Mesothelial cell of epicardium (in vitro differentiated cells): ENCODE measurements around the gene FAM3B. TPM values are rescaled to one million over a fixed set of nuclear protein-coding genes. Genes with fewer than 3 reads are reported as not detected.

ENCODE experiments used
- DNase-seq, 2 experiments: peaks; one replicate each; pipeline ENCODE4 v3.0.0; 2021; ENCODE audit warnings: low spot score in 2 of 2; ENCODE audit not compliant: unreplicated experiment in 2 of 2
- H3K27ac Mint-ChIP-seq: 2 replicates; pipeline ENCODE4 v1.8.0; 2021; ENCODE audit warnings: mixed read lengths
- H3K27me3 Mint-ChIP-seq: 2 replicates; pipeline ENCODE4 v1.8.0; 2021; ENCODE audit warnings: low read depth, mixed read lengths
- H3K36me3 Mint-ChIP-seq: 2 replicates; pipeline ENCODE4 v1.8.0; 2021; ENCODE audit warnings: mixed read lengths
- H3K4me1 Mint-ChIP-seq: 2 replicates; pipeline ENCODE4 v1.8.0; 2021; ENCODE audit warnings: mixed read lengths
- H3K4me3 Mint-ChIP-seq: 2 replicates; pipeline ENCODE4 v1.8.0; 2021; ENCODE audit warnings: mild to moderate bottlenecking, moderate library complexity, mixed read lengths
- H3K9me3 Mint-ChIP-seq: 2 replicates; pipeline ENCODE4 v1.8.0; 2021; ENCODE audit warnings: mixed read lengths
- CTCF ChIP-seq: fragments of 200-600 bp; sonication (generic); IDR thresholded peaks from one replicate; pipeline ENCODE4 v1.5.0; 2021; ENCODE audit warnings: antibody characterized with exemption; ENCODE audit not compliant: unreplicated experiment
- total RNA-seq: library from RNA; stranded (reverse); gene quantifications from 3 replicates; pipeline ENCODE4 v1.2.1, GENCODE V29; 2021

FAM3B gene
- total RNA-seq, 1 donor from 2014 or later, result 1.4 TPM

- Mint-ChIP-seq H3K9me3 (no peaks in the 10 kb centered on the region), H3K27ac (no peak overlapping the region), H3K4me3 (no peak overlapping the region), H3K36me3 (no peaks in the 10 kb centered on the region), H3K27me3 (peaks cover 18% of the 10 kb centered on the region), H3K4me1 (peaks cover 10% of the 10 kb centered on the region)
- no peak for DNase-seq
- TF ChIP-seq CTCF, result no peak
Measured at GRCh38 chr21:41367301-41367944, 50.8 kb downstream of the FAM3B start.

- TF ChIP-seq CTCF, result no peak
- Mint-ChIP-seq H3K27me3 (peaks cover 15% of the 10 kb centered on the region), H3K4me3 (no peak overlapping the region), H3K4me1 (peaks cover 10% of the 10 kb centered on the region), H3K27ac (no peak overlapping the region), H3K36me3 (no peaks in the 10 kb centered on the region), H3K9me3 (no peaks in the 10 kb centered on the region)
- no peak for DNase-seq
Measured at GRCh38 chr21:41367945-41368734, 51.5 kb downstream of the FAM3B start.

GRCh38 chr21:41368735-41369104 lies 52.1 kb downstream of the FAM3B start:
- peaks cover 10% of the 10 kb centered on the region for H3K4me1 Mint-ChIP-seq
- H3K27ac Mint-ChIP-seq, result no peak overlapping the region
- H3K4me3 Mint-ChIP-seq, result peak overlapping the region; percentile 74
- H3K36me3 Mint-ChIP-seq, result no peaks in the 10 kb centered on the region
- no peak for DNase-seq
- H3K9me3 Mint-ChIP-seq, result no peaks in the 10 kb centered on the region
- peaks cover 14% of the 10 kb centered on the region for H3K27me3 Mint-ChIP-seq
- no peak for TF ChIP-seq CTCF

GRCh38 chr21:41369105-41369919 lies 52.7 kb downstream of the FAM3B start:
- Mint-ChIP-seq H3K27ac (no peak overlapping the region), H3K4me1 (peaks cover 10% of the 10 kb centered on the region), H3K4me3 (peak overlapping the region; percentile 74), H3K36me3 (no peaks in the 10 kb centered on the region), H3K9me3 (no peaks in the 10 kb centered on the region), H3K27me3 (peaks cover 14% of the 10 kb centered on the region)
- peak; percentile 43 to 66 for DNase-seq
- TF ChIP-seq CTCF, result no peak

DNA sequence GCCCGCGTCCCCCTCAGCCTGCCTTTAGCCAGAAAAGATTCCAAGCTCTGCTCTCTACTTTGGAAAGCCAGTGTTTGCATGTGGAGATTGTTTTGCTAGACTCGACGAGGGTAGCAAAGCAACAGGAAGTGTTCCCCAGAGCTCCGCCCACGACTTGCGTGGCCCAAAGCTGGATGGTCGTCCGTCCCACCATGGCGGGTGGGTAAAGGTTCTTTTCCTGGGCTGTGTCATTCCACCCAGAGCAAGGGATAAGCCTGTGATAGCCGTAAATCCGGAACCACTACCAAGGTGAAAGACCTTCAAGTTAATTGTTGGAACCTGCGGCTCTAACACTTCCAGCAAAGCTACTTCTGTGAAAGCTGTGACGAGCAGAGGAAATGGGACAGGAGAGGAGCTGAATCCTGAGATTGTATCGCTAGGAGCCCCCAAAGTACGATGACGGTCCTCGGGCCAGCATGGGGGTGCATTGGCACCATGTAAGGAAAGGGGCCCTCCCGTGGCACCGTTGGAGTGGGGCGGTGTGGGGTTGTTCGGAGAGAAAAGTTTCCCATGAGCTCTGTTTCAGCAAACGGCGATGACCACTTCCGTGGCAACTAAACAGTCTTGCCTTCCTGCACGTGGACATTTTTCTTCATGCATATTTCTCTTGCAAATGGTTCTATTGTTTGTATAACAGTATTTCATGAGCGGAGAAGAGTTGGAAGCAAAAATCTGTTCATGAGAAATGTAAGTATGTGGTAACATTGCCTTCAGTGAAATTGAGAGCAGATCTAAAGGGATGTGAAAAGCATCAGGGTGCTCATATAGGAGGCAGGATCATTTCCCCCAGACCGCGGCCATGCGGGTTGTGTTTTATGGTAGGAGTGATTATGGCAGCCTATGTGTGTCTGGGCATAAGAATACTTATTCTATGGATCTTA lies 53.6 kb downstream of the FAM3B start:
- H3K36me3 Mint-ChIP-seq, result no peaks in the 10 kb centered on the region
- H3K9me3 Mint-ChIP-seq, result no peaks in the 10 kb centered on the region
- DNase-seq, result no peak
- H3K4me1 Mint-ChIP-seq, result peaks cover 10% of the 10 kb centered on the region
- no peak for TF ChIP-seq CTCF
- peaks cover 13% of the 10 kb centered on the region for H3K27me3 Mint-ChIP-seq
- H3K27ac Mint-ChIP-seq, result no peak overlapping the region
- H3K4me3 Mint-ChIP-seq, result peak overlapping the region; percentile 74
